Measurements from ENCODE around the gene TGIF1. TPM values are rescaled to one million over a fixed set of nuclear protein-coding genes. Genes with fewer than 3 reads are reported as not detected.

The TGIF1 gene
- total RNA-seq, 2 experiments from 2014 or later: 38.5 to 39.4 TPM

- POLR2A ChIA-PET: no interaction called here
- CTCF ChIA-PET: no interaction called here
Observed at GRCh38 chr18:3495691-3496430, 45.9 kb downstream of the TGIF1 start.

GRCh38 chr18:3498698-3499471, 48.9 kb downstream of the TGIF1 start:
- CTCF ChIA-PET: interaction anchor here (0.5 to 1.4 kb wide), 4 partner anchors 9 to 87 kb away, joined by 3 to 4 read pairs (median 3); no protein-coding TSS in a partner anchor
- POLR2A ChIA-PET: no interaction called here

GRCh38 chr18:3499501-3499900, 49.5 kb downstream of the TGIF1 start:
- CTCF ChIA-PET: interaction anchor here (0.8 to 1.4 kb wide), 3 partner anchors 9 to 86 kb away, joined by 3 to 4 read pairs (median 3); no protein-coding TSS in a partner anchor

GRCh38 chr18:3500016-3500415, 50.0 kb downstream of the TGIF1 start:
- POLR2A ChIA-PET: no interaction called here
- CTCF ChIA-PET: interaction anchor here (0.8 to 1.4 kb wide), 2 partner anchors 8 to 86 kb away, joined by 3 to 4 read pairs; no protein-coding TSS in a partner anchor

More at GRCh38 chr18:3499501-3499900, 49.5 kb downstream of the TGIF1 start:
- POLR2A ChIA-PET: no interaction called here

- ChIA-PET CTCF (no interaction called here), POLR2A (no interaction called here)
Observed at GRCh38 chr18:3502650-3503049, 52.7 kb downstream of the TGIF1 start.

- CTCF ChIA-PET: no interaction called here
- POLR2A ChIA-PET: no interaction called here
Observed at GRCh38 chr18:3504637-3505036, 54.7 kb downstream of the TGIF1 start.

- ChIA-PET POLR2A (no interaction called here), CTCF (interaction anchor here (1.0 kb wide), 2 partner anchors 9 to 18 kb away, joined by 3 to 4 read pairs; no protein-coding TSS in a partner anchor)
Observed at GRCh38 chr18:3508576-3509549, 58.9 kb downstream of the TGIF1 start.

Other genes starting within 250 kb of the TGIF1 start
- gene MYOM1, start 230.2 kb upstream of the TGIF1 start, total RNA-seq: under 1 TPM; 0.59 to 0.91 TPM
- 100 to 1,000 TPM; 351 to 355 TPM for gene MYL12A, start 202.4 kb upstream of the TGIF1 start, total RNA-seq
- 100 to 1,000 TPM; 235 to 238 TPM for gene MYL12B, start 188.0 kb upstream of the TGIF1 start, total RNA-seq

Data from activated CD8-positive, alpha-beta memory T cell treated with anti-CD3 and anti-CD28 coated beads for 36 hours (primary cell).